Keratinocyte (primary cell): ENCODE results near the gene DCDC2C. TPM values are rescaled to one million over a fixed set of nuclear protein-coding genes. Genes with fewer than 3 reads are reported as not detected.

Experiments
- DNase-seq: peaks from one replicate; pipeline ENCODE4 v3.0.0-alpha.2; 2011; ENCODE audit warnings: low read depth, missing footprints, low spot score
- FAIRE-seq: peaks from 2 replicates; lab custom pipeline; 2011; peaks lifted over from hg19 to GRCh38; lab: Jason Lieb, UNC
- H2AFZ ChIP-seq: 2 replicates; pipeline ENCODE4 v1.6.0; 2012; ENCODE audit warnings: low read length, control low read depth, inconsistent platforms; ENCODE audit not compliant: control insufficient read depth
- H3K27ac ChIP-seq: 2 replicates; pipeline ENCODE4 v1.5.1; 2011; ENCODE audit warnings: low read length; ENCODE audit not compliant: control insufficient read depth, insufficient read depth
- H3K27me3 ChIP-seq: 3 replicates; pipeline ENCODE4 v1.6.0; 2011; ENCODE audit warnings: low read length; ENCODE audit not compliant: control insufficient read depth, insufficient read depth; ENCODE audit errors: extremely low read depth
- H3K36me3 ChIP-seq, 2 experiments: 2 replicates in 1 of 2; 3 replicates in 1 of 2; pipeline ENCODE4 v1.5.1; 2011; ENCODE audit warnings: low read length in 2 of 2, mild to moderate bottlenecking in 1 of 2; ENCODE audit not compliant: control insufficient read depth in 2 of 2, insufficient read depth in 2 of 2; ENCODE audit errors: extremely low read depth in 1 of 2
- H3K4me1 ChIP-seq: 3 replicates; pipeline ENCODE4 v1.5.1; 2011; ENCODE audit warnings: low read length; ENCODE audit not compliant: control insufficient read depth, insufficient read depth; ENCODE audit errors: extremely low read depth
- H3K4me2 ChIP-seq: 3 replicates; pipeline ENCODE4 v1.6.0; 2011; ENCODE audit warnings: low read depth, low read length; ENCODE audit not compliant: control insufficient read depth, insufficient read depth; ENCODE audit errors: extremely low read depth
- H3K4me3 ChIP-seq, 3 experiments: fragments of 200-600 bp in 1 of 3; sonication (generic) in 1 of 3; 2 replicates in 2 of 3; 3 replicates in 1 of 3; pipeline ENCODE4 v1.5.1; 2011 to 2016; ENCODE audit warnings: low read length in 3 of 3, mild to moderate bottlenecking in 3 of 3, control low read depth in 2 of 3, inconsistent platforms in 1 of 3, low read depth in 1 of 3, mixed read lengths in 1 of 3, mixed run types in 1 of 3, moderate library complexity in 1 of 3; ENCODE audit not compliant: control insufficient read depth in 2 of 3, insufficient read depth in 2 of 3; ENCODE audit errors: extremely low read depth in 1 of 3
- H3K79me2 ChIP-seq: 2 replicates; pipeline ENCODE4 v1.6.0; 2012; ENCODE audit warnings: low read length; ENCODE audit not compliant: control insufficient read depth, insufficient read depth
- H3K9ac ChIP-seq: 3 replicates; pipeline ENCODE4 v1.6.0; 2011; ENCODE audit warnings: low read length; ENCODE audit not compliant: control insufficient read depth, insufficient read depth; ENCODE audit errors: extremely low read depth
- H3K9me1 ChIP-seq: 3 replicates; pipeline ENCODE4 v1.6.0; 2011; ENCODE audit warnings: low read length; ENCODE audit not compliant: control insufficient read depth, insufficient read depth; ENCODE audit errors: extremely low read depth
- H3K9me3 ChIP-seq: 2 replicates; pipeline ENCODE4 v1.5.1; 2012; ENCODE audit warnings: low read depth, low read length; ENCODE audit not compliant: control insufficient read depth
- H4K20me1 ChIP-seq: 3 replicates; pipeline ENCODE4 v1.6.0; 2011; ENCODE audit warnings: low read length; ENCODE audit not compliant: control insufficient read depth, insufficient read depth; ENCODE audit errors: extremely low read depth
- EZH2 ChIP-seq: IDR thresholded peaks from one replicate; pipeline ENCODE4 v1.6.1; 2012; ENCODE audit warnings: inconsistent platforms, mild to moderate bottlenecking, low read length, moderate library complexity
- dilution Hi-C: fragments of 300-500 bp; cut with MboI; formaldehyde crosslinking; loops from one replicate; pipeline ENCODE4 v1.7.0; 2020; ENCODE audit warnings: low sequenced_read_pairs; ENCODE audit not compliant: extremely low pct_ligation_motif_present
- polyA plus RNA-seq, 5 experiments: library from polyadenylated mRNA; depleted of rRNA in 3 of 5; stranded (reverse) in 3 of 5; stranded (forward) in 1 of 5; unstranded in 1 of 5; fragments of >200 nt; gene quantifications; 1 replicate in 1 of 5; 2 replicates in 3 of 5; 3 replicates in 1 of 5; pipeline versions ENCODE4 v1.2.1 to v1.2.3, GENCODE V29; 2011 to 2012; ENCODE audit warnings: missing spikeins in 2 of 5, low read depth in 1 of 5, low replicate concordance in 1 of 5
- TF ChIP-seq, protein P1 (sequence below), 3 experiments: IDR thresholded peaks in 1 of 3; conservative IDR thresholded peaks in 1 of 3; optimal IDR thresholded peaks in 1 of 3; 2 replicates in 2 of 3; 3 replicates in 1 of 3; pipeline versions ENCODE3 to v1.5.1; 2011; ENCODE audit warnings: low read length in 3 of 3, mild to moderate bottlenecking in 3 of 3, moderate library complexity in 2 of 3, control low read depth in 1 of 3, inconsistent platforms in 1 of 3; ENCODE audit not compliant: insufficient read depth in 2 of 3; ENCODE audit errors: extremely low read depth in 1 of 3

Gene DCDC2C
- polyA plus RNA-seq, 1 donor (not counting 4 experiments of a cell fraction or from before 2014, with no cell fraction given): not detected

DNA sequence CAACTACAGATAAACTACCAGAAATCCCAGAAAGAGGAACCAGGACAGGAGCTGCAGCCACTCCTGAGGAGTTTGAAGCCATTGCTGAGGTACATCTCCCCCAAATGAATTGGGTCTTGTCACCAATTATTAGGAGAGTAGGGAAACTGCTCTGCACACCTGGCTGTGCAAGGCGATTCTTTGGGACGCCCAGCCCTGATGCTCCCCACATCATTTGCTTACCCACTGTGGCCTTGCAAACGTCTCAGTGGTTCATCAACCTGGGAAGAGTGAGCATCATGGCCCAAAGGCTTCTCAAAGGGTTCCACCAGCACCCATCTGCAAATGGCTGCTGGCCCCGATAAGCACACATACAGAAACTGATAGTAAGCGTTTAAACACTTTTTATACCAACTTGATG lies 21.8 kb upstream of the DCDC2C start:
- no peak overlapping the region for H3K4me2 ChIP-seq
- H3K27ac ChIP-seq: no peak overlapping the region
- FAIRE-seq (no peak), DNase-seq (no peak)
- no peak overlapping the region for H3K4me3 ChIP-seq
- H3K9me3 ChIP-seq: no peaks in the 10 kb centered on the region
- no peaks in the 10 kb centered on the region for H4K20me1 ChIP-seq
- H3K36me3 ChIP-seq: no peaks in the 10 kb centered on the region
- no peak overlapping the region for H2AFZ ChIP-seq
- dilution Hi-C loops: no loop called here
- H3K9me1 ChIP-seq: no peaks in the 10 kb centered on the region
- no peaks in the 10 kb centered on the region for H3K4me1 ChIP-seq
- TF ChIP-seq, protein P1, sequence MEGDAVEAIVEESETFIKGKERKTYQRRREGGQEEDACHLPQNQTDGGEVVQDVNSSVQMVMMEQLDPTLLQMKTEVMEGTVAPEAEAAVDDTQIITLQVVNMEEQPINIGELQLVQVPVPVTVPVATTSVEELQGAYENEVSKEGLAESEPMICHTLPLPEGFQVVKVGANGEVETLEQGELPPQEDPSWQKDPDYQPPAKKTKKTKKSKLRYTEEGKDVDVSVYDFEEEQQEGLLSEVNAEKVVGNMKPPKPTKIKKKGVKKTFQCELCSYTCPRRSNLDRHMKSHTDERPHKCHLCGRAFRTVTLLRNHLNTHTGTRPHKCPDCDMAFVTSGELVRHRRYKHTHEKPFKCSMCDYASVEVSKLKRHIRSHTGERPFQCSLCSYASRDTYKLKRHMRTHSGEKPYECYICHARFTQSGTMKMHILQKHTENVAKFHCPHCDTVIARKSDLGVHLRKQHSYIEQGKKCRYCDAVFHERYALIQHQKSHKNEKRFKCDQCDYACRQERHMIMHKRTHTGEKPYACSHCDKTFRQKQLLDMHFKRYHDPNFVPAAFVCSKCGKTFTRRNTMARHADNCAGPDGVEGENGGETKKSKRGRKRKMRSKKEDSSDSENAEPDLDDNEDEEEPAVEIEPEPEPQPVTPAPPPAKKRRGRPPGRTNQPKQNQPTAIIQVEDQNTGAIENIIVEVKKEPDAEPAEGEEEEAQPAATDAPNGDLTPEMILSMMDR (optimal IDR thresholded peaks at IDR 0.05 in 1 of 3, IDR thresholded peaks at IDR 0.05 in 1 of 3, conservative IDR thresholded peaks at IDR 0.05 in 1 of 3; ENCODE audit: extremely low read depth in 1 of 3, insufficient read depth in 2 of 3, low read length in 3 of 3): no peak
- no peak for TF ChIP-seq EZH2
- H3K27me3 ChIP-seq: no peaks in the 10 kb centered on the region
- no peaks in the 10 kb centered on the region for H3K79me2 ChIP-seq
- H3K9ac ChIP-seq: no peak overlapping the region

- Histone ChIP-seq H3K9me3 (no peaks in the 10 kb centered on the region), H3K9ac (no peak overlapping the region), H3K4me1 (no peaks in the 10 kb centered on the region), H4K20me1 (no peaks in the 10 kb centered on the region), H3K27ac (no peak overlapping the region), H3K79me2 (no peaks in the 10 kb centered on the region), H3K4me2 (no peak overlapping the region), H2AFZ (no peak overlapping the region), H3K9me1 (no peaks in the 10 kb centered on the region), H3K36me3 (no peaks in the 10 kb centered on the region), H3K4me3 (no peak overlapping the region), H3K27me3 (no peaks in the 10 kb centered on the region)
- DNase-seq (no peak), FAIRE-seq (no peak)
- dilution Hi-C loops: no loop called here
- TF ChIP-seq, protein P1 (optimal IDR thresholded peaks at IDR 0.05 in 1 of 3, IDR thresholded peaks at IDR 0.05 in 1 of 3, conservative IDR thresholded peaks at IDR 0.05 in 1 of 3; ENCODE audit: extremely low read depth in 1 of 3, insufficient read depth in 2 of 3, low read length in 3 of 3): no peak
- TF ChIP-seq EZH2: no peak
Measured at GRCh38 chr2:3682811-3683210, 20.6 kb upstream of the DCDC2C start.
